OCI-LY7 (cell line): ENCODE results near the gene POLR2L. TPM values are rescaled to one million over a fixed set of nuclear protein-coding genes. Genes with fewer than 3 reads are reported as not detected.

Experiments used
- BruUV-seq: library from RNA; stranded (reverse); fragments of 400-500 nt; replicated peaks from 2 replicates; lab custom pipeline; 2021; lab: Mats Ljungman, UMichigan
- CTCF ChIA-PET: fragments of 300-600 bp; sonication (Branson Sonifier 250); formaldehyde crosslinking; loops from one replicate; lab custom pipeline; 2022; ENCODE audit warnings: antibody characterized with exemption; ENCODE audit not compliant: unreplicated experiment; lab: Charles Lee
- POLR2A ChIA-PET: fragments of 300-600 bp; sonication (Branson Sonifier 250); formaldehyde crosslinking; loops from one replicate; lab custom pipeline; 2022; ENCODE audit warnings: antibody characterized with exemption; lab: Charles Lee
- DNase-seq: peaks from one replicate; pipeline ENCODE4 v3.0.0-alpha.2; 2015; ENCODE audit warnings: low spot score
- H2AFZ ChIP-seq: fragments of 200-600 bp; sonication (generic), shearing (Covaris generic); 2 replicates; pipeline ENCODE4 v1.6.1; 2014; ENCODE audit warnings: mild to moderate bottlenecking, antibody characterized with exemption, low read length, moderate library complexity
- H3K27ac ChIP-seq: fragments of 200-600 bp; sonication (generic); 2 replicates; pipeline ENCODE4 v1.5.1; 2014; ENCODE audit warnings: mixed run types, low read depth, mild to moderate bottlenecking, moderate library complexity, low read length, inconsistent platforms; ENCODE audit not compliant: poor library complexity, severe bottlenecking
- H3K36me3 ChIP-seq: fragments of 200-600 bp; sonication (generic); 2 replicates; pipeline ENCODE4 v1.6.1; 2014; ENCODE audit warnings: mild to moderate bottlenecking, antibody characterized with exemption, low read length, moderate library complexity, mixed read lengths; ENCODE audit not compliant: insufficient read depth
- H3K4me1 ChIP-seq: fragments of 200-600 bp; sonication (generic); 2 replicates; pipeline ENCODE4 v1.5.1; 2014; ENCODE audit warnings: mild to moderate bottlenecking, low read length; ENCODE audit not compliant: insufficient read depth, poor library complexity, severe bottlenecking
- H3K4me2 ChIP-seq: fragments of 200-600 bp; sonication (generic); 2 replicates; pipeline ENCODE4 v1.6.1; 2014; ENCODE audit warnings: mild to moderate bottlenecking, low read length
- H3K4me3 ChIP-seq: fragments of 200-600 bp; sonication (generic); 2 replicates; pipeline ENCODE4 v1.5.1; 2014; ENCODE audit warnings: mild to moderate bottlenecking, low read depth, low read length; ENCODE audit not compliant: poor library complexity, severe bottlenecking
- H3K79me2 ChIP-seq: fragments of 200-600 bp; sonication (generic); 2 replicates; pipeline ENCODE4 v1.6.1; 2016; ENCODE audit warnings: low read depth, mild to moderate bottlenecking, low read length, moderate library complexity, mixed read lengths; ENCODE audit not compliant: insufficient read depth
- H3K9me2 ChIP-seq: fragments of 200-600 bp; sonication (generic); 2 replicates; pipeline ENCODE4 v1.6.1; 2016; ENCODE audit warnings: mild to moderate bottlenecking, low read length, mixed read lengths; ENCODE audit not compliant: insufficient read depth
- H3K9me3 ChIP-seq: fragments of 200-600 bp; sonication (generic); 2 replicates; pipeline ENCODE4 v1.6.1; 2014; ENCODE audit warnings: mild to moderate bottlenecking, mixed run types, low read length, mixed read lengths
- H4K20me1 ChIP-seq: fragments of 200-600 bp; sonication (generic); 2 replicates; pipeline ENCODE4 v1.6.1; 2014; ENCODE audit warnings: mild to moderate bottlenecking, antibody characterized with exemption, low read length, moderate library complexity, mixed read lengths; ENCODE audit not compliant: insufficient read depth
- EZH2phosphoT487 ChIP-seq: fragments of 200-600 bp; sonication (generic); IDR thresholded peaks from 2 replicates; pipeline ENCODE4 v1.6.1; 2018; ENCODE audit warnings: low read depth, borderline replicate concordance, mild to moderate bottlenecking, mixed run types, antibody characterized with exemption, low read length, moderate library complexity, mixed read lengths
- intact Hi-C: fragments of 100-400 bp; cut with micrococcal nuclease; formaldehyde crosslinking; loops from one replicate; pipeline ENCODE4 v1.10.0; 2022; ENCODE audit not compliant: unreplicated experiment
- total RNA-seq, 2 experiments: library from RNA; depleted of rRNA in 1 of 2; stranded (reverse); fragments of >200 nt in 1 of 2; shearing (Covaris generic) in 1 of 2; gene quantifications; 2 replicates each; pipeline ENCODE4 v1.2.3, GENCODE V29; 2014 to 2022
- TF ChIP-seq, protein P1 (sequence below): fragments of 200-600 bp; sonication (generic); conservative IDR thresholded peaks from 2 replicates; pipeline ENCODE4 v1.5.1; 2014; ENCODE audit warnings: mild to moderate bottlenecking, antibody characterized with exemption, low read length, moderate library complexity, mixed read lengths

Gene POLR2L
- total RNA-seq, 2 experiments from 2014 or later, result 88.3 to 206 TPM

DNA sequence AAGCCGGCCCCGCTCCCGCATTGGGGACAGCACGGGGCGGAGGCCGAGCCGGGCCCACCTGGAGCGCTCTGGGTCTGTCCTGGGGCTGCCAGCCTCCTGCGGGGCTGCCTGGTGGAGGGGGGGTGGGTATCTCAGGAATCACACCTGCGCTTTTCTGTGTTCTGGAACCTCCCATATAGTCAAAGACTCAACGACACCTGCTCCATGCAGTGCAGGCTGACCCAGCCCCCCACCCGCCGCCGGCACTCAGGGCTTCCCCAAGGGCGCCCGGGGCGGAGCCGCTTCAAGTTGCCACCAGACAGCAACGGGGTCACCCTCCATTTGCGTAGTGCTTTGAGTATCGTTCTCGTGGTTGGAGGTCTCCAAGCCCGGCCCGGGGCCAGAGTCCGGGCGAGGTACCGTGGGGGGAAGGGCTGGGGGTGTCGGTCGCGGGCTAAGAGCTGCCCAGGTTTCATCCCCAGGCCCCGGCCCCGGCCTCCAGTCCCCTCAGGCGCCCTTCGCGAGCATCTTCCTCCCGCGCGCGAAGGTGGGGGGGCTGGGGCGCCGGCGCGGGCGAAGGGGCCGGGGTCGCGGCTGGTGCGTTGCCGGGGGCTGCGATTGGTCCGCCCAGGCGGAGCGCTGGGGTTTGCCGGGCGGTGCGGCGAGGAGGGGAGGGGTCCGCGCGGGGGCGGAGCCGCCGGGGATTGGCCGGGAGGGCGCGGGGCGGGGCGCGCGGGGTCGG lies 6.9 kb upstream of the POLR2L start:
- no peak for TF ChIP-seq EZH2phosphoT487
- TF ChIP-seq, protein P1, sequence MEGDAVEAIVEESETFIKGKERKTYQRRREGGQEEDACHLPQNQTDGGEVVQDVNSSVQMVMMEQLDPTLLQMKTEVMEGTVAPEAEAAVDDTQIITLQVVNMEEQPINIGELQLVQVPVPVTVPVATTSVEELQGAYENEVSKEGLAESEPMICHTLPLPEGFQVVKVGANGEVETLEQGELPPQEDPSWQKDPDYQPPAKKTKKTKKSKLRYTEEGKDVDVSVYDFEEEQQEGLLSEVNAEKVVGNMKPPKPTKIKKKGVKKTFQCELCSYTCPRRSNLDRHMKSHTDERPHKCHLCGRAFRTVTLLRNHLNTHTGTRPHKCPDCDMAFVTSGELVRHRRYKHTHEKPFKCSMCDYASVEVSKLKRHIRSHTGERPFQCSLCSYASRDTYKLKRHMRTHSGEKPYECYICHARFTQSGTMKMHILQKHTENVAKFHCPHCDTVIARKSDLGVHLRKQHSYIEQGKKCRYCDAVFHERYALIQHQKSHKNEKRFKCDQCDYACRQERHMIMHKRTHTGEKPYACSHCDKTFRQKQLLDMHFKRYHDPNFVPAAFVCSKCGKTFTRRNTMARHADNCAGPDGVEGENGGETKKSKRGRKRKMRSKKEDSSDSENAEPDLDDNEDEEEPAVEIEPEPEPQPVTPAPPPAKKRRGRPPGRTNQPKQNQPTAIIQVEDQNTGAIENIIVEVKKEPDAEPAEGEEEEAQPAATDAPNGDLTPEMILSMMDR, result no peak
- H3K36me3 ChIP-seq, result no peaks in the 10 kb centered on the region
- peak overlapping the region; percentile 87 for H3K4me2 ChIP-seq
- H3K27ac ChIP-seq, result no peak overlapping the region
- H3K9me3 ChIP-seq, result no peaks in the 10 kb centered on the region
- POLR2A ChIA-PET, result no interaction called here
- H3K9me2 ChIP-seq, result no peaks in the 10 kb centered on the region
- no peaks in the 10 kb centered on the region for H4K20me1 ChIP-seq
- no peaks in the 10 kb centered on the region for H3K79me2 ChIP-seq
- H2AFZ ChIP-seq, result peak overlapping the region; percentile 51; the same call in 1 of the 2 replicates
- DNase-seq, result peak; percentile 47
- CTCF ChIA-PET, result no interaction called here
- H3K4me3 ChIP-seq, result peak overlapping the region; percentile 66
- H3K4me1 ChIP-seq, result peaks cover 20% of the 10 kb centered on the region
- no TSS peak for BruUV-seq
- intact Hi-C loops, result loop anchor here (5.0 kb wide), 2 partner anchors 58 to 128 kb away; no protein-coding TSS in a partner anchor

DNA sequence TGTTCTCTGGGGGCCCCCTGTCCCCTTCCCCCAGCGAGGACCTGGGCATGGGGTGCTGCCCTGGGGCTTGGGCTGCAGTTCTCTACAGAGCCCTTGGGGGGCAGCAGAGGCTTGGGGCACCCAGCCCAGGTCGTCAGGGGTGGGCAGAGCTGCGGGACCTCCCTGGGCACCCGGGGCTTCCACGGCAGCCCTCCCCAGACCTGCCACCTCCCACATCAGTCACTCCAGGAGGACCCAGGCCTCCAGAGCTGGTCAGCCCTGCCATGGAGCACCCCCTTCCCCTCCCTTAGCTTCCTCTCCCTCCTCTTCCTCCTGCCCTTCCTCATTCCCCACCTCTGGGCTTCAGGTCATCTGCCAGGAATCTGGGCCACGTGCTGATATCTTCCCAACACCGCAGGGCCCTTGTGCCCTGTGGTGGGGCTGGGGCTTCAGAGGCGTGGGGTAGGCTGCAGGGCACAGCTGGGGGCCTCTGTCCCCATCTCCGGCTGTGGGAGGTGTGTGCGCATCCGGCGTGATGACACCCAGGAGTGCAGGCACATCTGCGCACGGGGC lies 6.1 kb upstream of the POLR2L start:
- peak overlapping the region; percentile 66 for H3K4me3 ChIP-seq
- H2AFZ ChIP-seq, result no peak overlapping the region
- no peak overlapping the region for H3K27ac ChIP-seq
- no peaks in the 10 kb centered on the region for H3K9me2 ChIP-seq
- BruUV-seq, result no TSS peak
- H3K4me1 ChIP-seq, result peaks cover 29% of the 10 kb centered on the region
- ChIA-PET POLR2A (no interaction called here), CTCF (interaction anchor here (1.0 kb wide), 1 partner anchor 203 kb away, joined by 3 read pairs; no protein-coding TSS in a partner anchor)
- H4K20me1 ChIP-seq, result no peaks in the 10 kb centered on the region
- no peaks in the 10 kb centered on the region for H3K36me3 ChIP-seq
- no peaks in the 10 kb centered on the region for H3K79me2 ChIP-seq
- TF ChIP-seq, protein P1, result peak; percentile 87
- no peak for TF ChIP-seq EZH2phosphoT487
- H3K4me2 ChIP-seq, result peak overlapping the region; percentile 87
- no peaks in the 10 kb centered on the region for H3K9me3 ChIP-seq
- peak; percentile 71 for DNase-seq
- intact Hi-C loops, result loop anchor here (1.0 to 5.0 kb wide), 3 partner anchors 59 to 203 kb away; no protein-coding TSS in a partner anchor
